ENCODE measurements around the gene WDR73.

DNA sequence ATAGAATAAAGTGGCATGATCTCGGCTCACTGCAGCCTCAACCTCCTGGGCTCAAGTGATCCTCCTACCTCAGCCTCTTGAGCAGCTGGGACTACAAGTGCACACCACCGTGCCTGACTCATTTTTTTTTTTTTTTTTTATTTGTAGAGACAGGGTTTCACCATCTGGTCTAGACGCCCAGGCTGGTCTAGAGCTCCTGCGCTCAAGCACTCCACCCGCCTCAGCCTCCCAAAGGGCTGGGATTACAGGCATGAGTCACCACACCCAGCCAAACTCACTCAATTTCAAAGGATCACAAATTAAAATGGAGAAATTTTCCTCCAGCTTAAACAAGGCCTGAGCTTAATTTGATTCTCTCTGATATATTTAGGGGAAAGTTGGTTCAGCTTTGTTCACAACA lies 31.2 kb upstream of the WDR73 start:
- TF ChIP-seq CTCF (conservative IDR thresholded peaks at IDR 0.05 in 1 of 2, IDR thresholded peaks at IDR 0.05 in 1 of 2; ENCODE audit: low read depth in 1 of 2, low read length in 2 of 2) (no peak), EZH2 (IDR thresholded peaks at IDR 0.05; ENCODE audit: low read length, missing control alignments) (no peak)
